HG03432 (cell line): Measurements from ENCODE around the gene RPL38.

Experiments
- ATAC-seq: cut with Tn5 transposase; IDR thresholded peaks from one replicate; pipeline ENCODE4 v1.9.1; 2021; ENCODE audit warnings: mild to moderate bottlenecking, moderate library complexity; ENCODE audit not compliant: unreplicated experiment

Gene RPL38

GRCh38 chr17:74245871-74246270 is 42.4 kb downstream of the RPL38 start:
- ATAC-seq: no peak

GRCh38 chr17:74249590-74250270 is 46.3 kb downstream of the RPL38 start:
- ATAC-seq: no peak

- no peak for ATAC-seq
Measured at GRCh38 chr17:74250324-74250995, 47.0 kb downstream of the RPL38 start.

- no peak for ATAC-seq
Measured at GRCh38 chr17:74251051-74251450, 47.6 kb downstream of the RPL38 start.

- ATAC-seq: no peak
Measured at GRCh38 chr17:74251569-74251968, 48.1 kb downstream of the RPL38 start.

- no peak for ATAC-seq
Measured at GRCh38 chr17:74252211-74252610, 48.7 kb downstream of the RPL38 start.

- no peak for ATAC-seq
Measured at GRCh38 chr17:74253036-74253435, 49.6 kb downstream of the RPL38 start.

GRCh38 chr17:74257311-74257710 is 53.8 kb downstream of the RPL38 start:
- ATAC-seq: no peak

- no peak for ATAC-seq
Measured at GRCh38 chr17:74259667-74260524, 56.4 kb downstream of the RPL38 start.
